GM18868 (cell line): ENCODE measurements around the gene DCHS1.
"Not testable (repeated sequence)": the region's sequence is repeated elsewhere in the genome, so short reads cannot be mapped to it uniquely, and the experiment has no call there.

Source experiments
- ATAC-seq: cut with Tn5 transposase; IDR thresholded peaks from one replicate; pipeline ENCODE4 v1.9.1; 2021; ENCODE audit warnings: mild to moderate bottlenecking, moderate library complexity; ENCODE audit not compliant: unreplicated experiment

Gene DCHS1, protein sequence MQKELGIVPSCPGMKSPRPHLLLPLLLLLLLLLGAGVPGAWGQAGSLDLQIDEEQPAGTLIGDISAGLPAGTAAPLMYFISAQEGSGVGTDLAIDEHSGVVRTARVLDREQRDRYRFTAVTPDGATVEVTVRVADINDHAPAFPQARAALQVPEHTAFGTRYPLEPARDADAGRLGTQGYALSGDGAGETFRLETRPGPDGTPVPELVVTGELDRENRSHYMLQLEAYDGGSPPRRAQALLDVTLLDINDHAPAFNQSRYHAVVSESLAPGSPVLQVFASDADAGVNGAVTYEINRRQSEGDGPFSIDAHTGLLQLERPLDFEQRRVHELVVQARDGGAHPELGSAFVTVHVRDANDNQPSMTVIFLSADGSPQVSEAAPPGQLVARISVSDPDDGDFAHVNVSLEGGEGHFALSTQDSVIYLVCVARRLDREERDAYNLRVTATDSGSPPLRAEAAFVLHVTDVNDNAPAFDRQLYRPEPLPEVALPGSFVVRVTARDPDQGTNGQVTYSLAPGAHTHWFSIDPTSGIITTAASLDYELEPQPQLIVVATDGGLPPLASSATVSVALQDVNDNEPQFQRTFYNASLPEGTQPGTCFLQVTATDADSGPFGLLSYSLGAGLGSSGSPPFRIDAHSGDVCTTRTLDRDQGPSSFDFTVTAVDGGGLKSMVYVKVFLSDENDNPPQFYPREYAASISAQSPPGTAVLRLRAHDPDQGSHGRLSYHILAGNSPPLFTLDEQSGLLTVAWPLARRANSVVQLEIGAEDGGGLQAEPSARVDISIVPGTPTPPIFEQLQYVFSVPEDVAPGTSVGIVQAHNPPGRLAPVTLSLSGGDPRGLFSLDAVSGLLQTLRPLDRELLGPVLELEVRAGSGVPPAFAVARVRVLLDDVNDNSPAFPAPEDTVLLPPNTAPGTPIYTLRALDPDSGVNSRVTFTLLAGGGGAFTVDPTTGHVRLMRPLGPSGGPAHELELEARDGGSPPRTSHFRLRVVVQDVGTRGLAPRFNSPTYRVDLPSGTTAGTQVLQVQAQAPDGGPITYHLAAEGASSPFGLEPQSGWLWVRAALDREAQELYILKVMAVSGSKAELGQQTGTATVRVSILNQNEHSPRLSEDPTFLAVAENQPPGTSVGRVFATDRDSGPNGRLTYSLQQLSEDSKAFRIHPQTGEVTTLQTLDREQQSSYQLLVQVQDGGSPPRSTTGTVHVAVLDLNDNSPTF (N-terminal part only)

GRCh38 chr11:6655790-6656583 lies at the start of gene DCHS1:
TSS of gene DCHS1 (minus strand) at chr11:6655809. CDS start at chr11:6641613, 14,196 bp downstream.
- ATAC-seq = no peak

- ATAC-seq = no peak
These were observed 47.8 kb upstream of the DCHS1 start for GRCh38 chr11:6703247-6704063.

GRCh38 chr11:6701955-6702354 lies 46.3 kb upstream of the DCHS1 start:
- ATAC-seq = not testable (repeated sequence)

- no peak for ATAC-seq
These were observed 39.8 kb upstream of the DCHS1 start for GRCh38 chr11:6695377-6695776.

- ATAC-seq = no peak
These were observed 38.6 kb upstream of the DCHS1 start for GRCh38 chr11:6694229-6694535.

GRCh38 chr11:6693342-6694228 lies 38.0 kb upstream of the DCHS1 start:
- ATAC-seq = no peak

DNA sequence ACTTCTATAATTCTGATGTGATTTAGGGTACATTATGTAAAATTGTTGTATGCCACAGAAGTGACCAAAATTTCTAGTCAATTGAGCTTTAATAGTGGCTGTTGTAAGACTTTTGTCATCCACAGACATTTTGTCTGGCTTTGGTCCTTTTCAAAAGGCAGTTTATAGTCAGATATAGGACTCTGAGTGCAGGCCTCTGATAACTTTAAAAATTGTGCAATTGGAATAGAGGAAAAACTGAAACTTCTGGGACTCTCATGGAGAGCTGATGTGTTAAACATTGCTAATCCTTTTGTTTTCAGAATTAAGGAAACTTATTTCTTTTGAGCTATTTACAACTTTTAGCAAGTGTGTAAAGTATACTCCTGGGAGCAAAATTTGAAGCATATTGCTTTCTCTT lies 36.5 kb upstream of the DCHS1 start:
- ATAC-seq = no peak

GRCh38 chr11:6690431-6691132 lies 35.0 kb upstream of the DCHS1 start:
- not testable (repeated sequence) for ATAC-seq

DNA sequence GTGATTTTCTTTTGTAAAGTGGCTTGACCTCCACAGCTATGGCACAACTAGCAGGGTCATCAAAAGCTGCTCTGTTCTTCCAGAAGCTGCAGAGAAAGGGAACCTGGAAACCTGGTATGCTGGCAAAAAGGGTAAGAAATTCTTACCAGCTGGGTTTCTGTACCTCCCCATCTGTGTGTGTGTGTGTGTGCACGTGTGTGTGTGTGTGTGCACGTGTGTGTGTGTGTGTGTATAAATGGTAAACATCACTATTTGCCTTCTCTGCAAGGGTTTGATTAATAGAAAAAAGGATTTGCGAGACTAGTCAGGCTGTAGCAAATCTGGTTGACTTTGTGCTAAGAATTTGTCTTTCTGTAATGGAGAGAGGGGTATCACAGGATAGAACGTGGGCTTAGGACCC lies 32.3 kb upstream of the DCHS1 start:
- no peak for ATAC-seq

GRCh38 chr11:6686006-6686405 lies 30.4 kb upstream of the DCHS1 start:
- ATAC-seq = no peak

DNA sequence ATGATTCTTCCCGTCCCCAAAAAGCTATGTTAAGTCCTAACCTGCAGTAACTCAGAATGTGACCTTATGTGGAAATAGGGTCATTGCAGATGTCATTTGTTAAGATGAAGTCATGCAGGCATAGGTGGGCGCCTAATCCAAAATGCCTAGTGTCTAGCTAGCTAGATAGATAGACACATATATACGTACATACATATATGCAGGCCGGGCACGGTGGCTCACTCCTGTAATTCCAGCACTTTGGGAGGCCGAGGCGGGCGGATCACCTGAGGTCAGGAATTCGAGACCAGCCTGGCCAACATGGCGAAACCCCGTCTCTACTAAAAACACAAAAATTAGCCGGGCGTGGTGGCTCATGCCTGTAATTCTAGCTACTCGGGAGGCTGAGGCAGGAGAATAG lies 28.5 kb upstream of the DCHS1 start:
- not testable (repeated sequence) for ATAC-seq

DNA sequence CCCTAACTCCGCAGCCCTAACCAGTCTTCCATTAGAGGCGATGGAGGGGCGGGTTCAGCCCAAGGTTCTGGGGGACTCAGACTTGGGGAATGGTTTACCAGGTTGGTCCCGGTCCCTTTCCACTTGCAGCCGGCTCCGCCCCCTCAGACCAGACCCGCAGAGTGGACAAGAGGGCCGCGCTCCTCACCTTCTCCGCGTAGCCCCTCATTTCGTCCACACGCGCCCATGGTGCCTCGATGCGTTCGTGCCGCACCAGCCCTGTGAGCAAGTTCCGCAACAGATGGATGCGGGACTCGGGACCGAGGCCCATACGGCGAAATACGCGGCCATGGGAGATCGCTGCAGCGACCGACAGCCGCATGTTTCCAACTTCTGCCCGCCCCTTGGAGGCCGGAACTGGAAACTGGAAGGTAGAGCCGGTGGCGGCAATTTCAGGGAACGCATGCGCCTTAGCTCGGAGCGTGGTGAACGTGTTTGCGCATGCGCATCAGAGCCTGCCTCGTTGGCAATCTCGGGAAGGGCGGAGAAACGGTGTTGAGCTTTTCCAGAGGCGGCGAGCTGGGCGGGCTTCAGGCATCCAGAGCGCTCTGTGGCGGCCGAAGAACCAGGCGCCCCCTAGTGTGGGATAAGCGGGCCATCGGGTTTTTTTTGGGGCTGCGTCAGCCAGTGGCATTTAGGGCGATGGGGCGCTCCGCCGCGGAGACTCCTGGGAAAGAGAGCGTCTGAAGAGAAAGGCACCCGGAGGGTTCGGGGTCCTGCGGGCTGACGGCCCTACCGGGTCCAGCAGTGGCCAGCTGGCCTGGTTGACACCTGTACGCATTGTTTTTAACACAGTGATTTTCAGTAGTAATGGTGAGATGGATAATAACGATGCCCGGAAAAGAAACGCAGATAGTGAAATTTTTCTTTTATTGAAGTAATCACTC lies 27.6 kb upstream of the DCHS1 start, which contains the start of gene MRPL17:
Gene MRPL17 (minus strand): TSS at position 405 of the 926 bp plus-strand sequence. CDS start 44 bp downstream, at position 361.
- peak; percentile 92 for ATAC-seq

DNA sequence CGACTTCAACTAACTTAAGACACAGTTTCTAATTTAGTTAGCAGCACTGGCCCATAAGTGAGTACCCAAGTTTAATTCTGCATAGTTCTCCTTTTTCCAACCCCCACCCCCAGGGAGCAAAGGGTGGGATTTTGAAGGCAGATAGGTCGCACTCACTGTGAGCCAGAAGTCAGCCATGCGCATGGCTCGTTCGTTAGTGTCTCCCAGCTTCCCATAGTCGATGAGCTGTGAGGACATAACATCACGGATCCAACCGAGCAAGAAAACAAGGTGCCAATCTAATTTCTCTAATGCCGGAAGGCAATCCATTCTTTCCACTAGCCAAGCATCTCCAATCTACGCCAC lies 27.0 kb upstream of the DCHS1 start:
- ATAC-seq = no peak

GRCh38 chr11:6681949-6682348 lies 26.3 kb upstream of the DCHS1 start:
- no peak for ATAC-seq

DNA sequence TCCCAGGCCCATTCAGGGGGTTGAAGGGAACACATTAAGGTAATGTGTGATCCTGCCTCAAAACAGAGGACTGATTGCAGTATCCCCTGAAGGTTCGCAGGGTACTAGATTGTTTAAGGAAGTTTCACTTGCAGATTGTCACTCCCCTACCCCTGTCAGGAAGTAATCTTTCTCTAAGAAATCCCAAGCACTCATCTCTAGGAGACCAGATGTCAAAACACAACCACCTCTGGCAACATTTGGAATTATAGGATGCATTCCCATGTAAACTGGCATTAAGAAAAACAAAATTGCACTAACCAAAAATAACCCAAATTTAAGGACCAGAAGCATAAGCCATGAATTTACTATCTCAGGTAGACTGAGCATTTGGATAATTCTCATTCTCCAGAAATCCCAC lies 25.9 kb upstream of the DCHS1 start:
- no peak for ATAC-seq

- ATAC-seq = no peak
These were observed 21.4 kb upstream of the DCHS1 start for GRCh38 chr11:6677018-6677417.

GRCh38 chr11:6674862-6675261 lies 19.3 kb upstream of the DCHS1 start:
- ATAC-seq = no peak
